A549 (cell line): Measurements from ENCODE around the gene IL3RA. TPM values are rescaled to one million over a fixed set of nuclear protein-coding genes. Genes with fewer than 3 reads are reported as not detected.

Source experiments
- ATAC-seq, 2 experiments: fragments of 200-7000 bp in 1 of 2; fragments of >200 bp in 1 of 2; cut with Nextera tagmentation in 1 of 2; cut with Tn5 transposase in 1 of 2; 3 replicates each; pipeline versions ENCODE4 v1.8.0 to v1.9.1; 2018 to 2020; ENCODE audit warnings: mild to moderate bottlenecking in 1 of 2, moderate library complexity in 1 of 2
- CTCF ChIA-PET: fragments of 300-600 bp; sonication (Branson Sonifier 250); formaldehyde crosslinking; extraction: SDS; loops from one replicate; lab custom pipeline; 2021; ENCODE audit warnings: antibody characterized with exemption, inconsistent platforms; lab: Yijun Ruan, JAX
- POLR2A ChIA-PET: fragments of 350-600 bp; formaldehyde crosslinking; extraction: SDS; loops from one replicate; lab custom pipeline; 2021; ENCODE audit warnings: antibody characterized with exemption, inconsistent platforms; lab: Yijun Ruan, JAX
- DNase-seq, 2 experiments: peaks; one replicate each; pipeline versions ENCODE4 v3.0.0 to v3.0.0-alpha.2; 2011 to 2016; ENCODE audit warnings: low read depth in 1 of 2, low spot score in 1 of 2
- FAIRE-seq: peaks from 2 replicates; lab custom pipeline; 2011; peaks lifted over from hg19 to GRCh38; lab: Jason Lieb, UNC
- H3K27ac ChIP-seq, 2 experiments: fragments of >200 bp; sonication (Bioruptor Twin); formaldehyde crosslinking; 3 replicates each; pipeline ENCODE4 v1.5.1; 2016 to 2017
- H3K4me1 ChIP-seq: fragments of >200 bp; sonication (Bioruptor Twin); formaldehyde crosslinking; 3 replicates; pipeline ENCODE4 v1.6.1; 2016
- H3K4me2 ChIP-seq: fragments of >200 bp; sonication (Bioruptor Twin); formaldehyde crosslinking; 3 replicates; pipeline ENCODE4 v1.6.1; 2016
- H3K4me3 ChIP-seq: fragments of >200 bp; sonication (Bioruptor Twin); formaldehyde crosslinking; 3 replicates; pipeline ENCODE4 v1.5.1; 2016
- H3K9me3 ChIP-seq: fragments of >200 bp; sonication (Bioruptor Twin); formaldehyde crosslinking; 3 replicates; pipeline ENCODE4 v1.6.1; 2016
- BHLHE40 ChIP-seq: IDR thresholded peaks from 2 replicates; pipeline ENCODE4 v1.6.1; 2012; ENCODE audit warnings: low read depth, low read length, inconsistent platforms
- CBX2 ChIP-seq: fragments of 200-600 bp; sonication (generic); IDR thresholded peaks from 2 replicates; pipeline ENCODE4 v1.6.1; 2016; ENCODE audit warnings: low read depth, mild to moderate bottlenecking, borderline replicate concordance
- CBX8 ChIP-seq: fragments of 200-600 bp; sonication (generic); IDR thresholded peaks from 2 replicates; pipeline ENCODE4 v1.6.1; 2016
- CEBPB ChIP-seq, 2 experiments: fragments of >200 bp in 1 of 2; sonication (Bioruptor Twin) in 1 of 2; formaldehyde crosslinking in 1 of 2; IDR thresholded peaks; 2 replicates each; pipeline ENCODE4 v1.6.1; 2012 to 2016
- CHD2 ChIP-seq: fragments of 150-350 bp; IDR thresholded peaks from 2 replicates; pipeline ENCODE4 v1.6.1; 2014; ENCODE audit warnings: low read length; ENCODE audit not compliant: partially characterized antibody
- EHMT2 ChIP-seq: fragments of 200-600 bp; sonication (generic); IDR thresholded peaks from 2 replicates; pipeline ENCODE4 v1.6.1; 2016; ENCODE audit warnings: antibody characterized with exemption, low read depth, mild to moderate bottlenecking, moderate library complexity
- EP300 ChIP-seq, 2 experiments: fragments of >200 bp; sonication (Bioruptor Twin); formaldehyde crosslinking; IDR thresholded peaks; 2 replicates in 1 of 2; 3 replicates in 1 of 2; pipeline ENCODE4 v1.6.1; 2016 to 2017
- ESRRA ChIP-seq: fragments of 150-350 bp; IDR thresholded peaks from 2 replicates; pipeline ENCODE4 v1.6.1; 2014; ENCODE audit warnings: mild to moderate bottlenecking, low read length, borderline replicate concordance
- FOSB ChIP-seq: fragments of 250-450 bp; sonication (Bioruptor Pico); IDR thresholded peaks from 2 replicates; pipeline ENCODE4 v1.5.0; 2020; ENCODE audit warnings: mild to moderate bottlenecking, moderate library complexity
- GATA3 ChIP-seq: IDR thresholded peaks from 2 replicates; pipeline ENCODE4 v1.6.1; 2012; ENCODE audit warnings: borderline replicate concordance
- HDAC2 ChIP-seq: fragments of 200-600 bp; sonication (generic); IDR thresholded peaks from 2 replicates; pipeline ENCODE4 v1.6.1; 2016
- HOXB13 ChIP-seq: fragments of 250-450 bp; sonication (Bioruptor Pico); IDR thresholded peaks from 2 replicates; pipeline ENCODE4 v1.5.0; 2020; ENCODE audit warnings: low read depth, mild to moderate bottlenecking, moderate library complexity
- JUN ChIP-seq, 2 experiments: fragments of >200 bp; sonication (Bioruptor Twin); formaldehyde crosslinking; IDR thresholded peaks; 2 replicates in 1 of 2; 3 replicates in 1 of 2; pipeline ENCODE4 v1.6.1; 2016 to 2017
- JUNB ChIP-seq: fragments of >200 bp; sonication (Bioruptor Twin); formaldehyde crosslinking; IDR thresholded peaks from 2 replicates; pipeline ENCODE4 v1.6.1; 2016
- KDM5A ChIP-seq: fragments of 200-600 bp; sonication (generic); IDR thresholded peaks from 2 replicates; pipeline ENCODE4 v1.6.1; 2016; ENCODE audit warnings: antibody characterized with exemption, mild to moderate bottlenecking
- NPAS2 ChIP-seq: fragments of 250-450 bp; sonication (Bioruptor Pico); IDR thresholded peaks from 2 replicates; pipeline ENCODE4 v1.8.0; 2022; ENCODE audit warnings: mild to moderate bottlenecking, moderate library complexity, borderline replicate concordance
- PHF8 ChIP-seq: fragments of 200-600 bp; sonication (generic); IDR thresholded peaks from 2 replicates; pipeline ENCODE4 v1.6.1; 2016; ENCODE audit warnings: low read depth, mild to moderate bottlenecking, antibody characterized with exemption, moderate library complexity, borderline replicate concordance
- RAD21 ChIP-seq, 2 experiments: fragments of >200 bp in 1 of 2; sonication (Bioruptor Twin) in 1 of 2; formaldehyde crosslinking in 1 of 2; IDR thresholded peaks in 1 of 2; conservative IDR thresholded peaks in 1 of 2; 2 replicates in 1 of 2; 3 replicates in 1 of 2; pipeline ENCODE4 v1.6.1; 2012 to 2018; ENCODE audit warnings: inconsistent platforms in 1 of 2
- RARB ChIP-seq: fragments of 250-450 bp; sonication (Bioruptor Pico); IDR thresholded peaks from 2 replicates; pipeline ENCODE4 v1.8.0; 2021; ENCODE audit warnings: mild to moderate bottlenecking, moderate library complexity
- RCOR1 ChIP-seq: fragments of 150-350 bp; IDR thresholded peaks from 2 replicates; pipeline ENCODE4 v1.6.1; 2014; ENCODE audit warnings: antibody characterized with exemption, low read length, low read depth
- SREBF2 ChIP-seq: fragments of 450-650 bp; IDR thresholded peaks from 2 replicates; pipeline ENCODE4 v1.6.1; 2014; ENCODE audit warnings: mild to moderate bottlenecking, moderate library complexity
- WGBS: methylation state at CpG from one replicate; pipeline ENCODE4 v1.1.6; 2017; ENCODE audit errors: missing lambda C conversion rate; 5-methylcytosine and 5-hydroxymethylcytosine counted together
- polyA plus RNA-seq, 4 experiments: library from polyadenylated mRNA; depleted of rRNA in 3 of 4; stranded (reverse); fragments of >200 nt; fragmentation: RNase III in 1 of 4; extraction: RNeasy Plus Mini Kit Qiagen cat#74134 plus additional on column Dnase treatment in 1 of 4; gene quantifications; 2 replicates in 3 of 4; 3 replicates in 1 of 4; pipeline ENCODE4 v1.2.3, GENCODE V29; 2011 to 2017
- TF ChIP-seq, protein P1 (sequence below): IDR thresholded peaks from 2 replicates; pipeline ENCODE4 v1.6.1; 2012
- TF ChIP-seq, protein P2 (sequence below): fragments of >200 bp; sonication (Bioruptor Twin); formaldehyde crosslinking; IDR thresholded peaks from 3 replicates; pipeline ENCODE4 v1.5.1; 2016
- TF ChIP-seq, protein P3 (sequence below): fragments of 250-450 bp; sonication (Bioruptor Pico); IDR thresholded peaks from 2 replicates; pipeline ENCODE4 v1.5.0; 2021; ENCODE audit warnings: mild to moderate bottlenecking, moderate library complexity, borderline replicate concordance
- TF ChIP-seq, protein P4 (sequence below): fragments of >200 bp; sonication (Bioruptor Twin); formaldehyde crosslinking; IDR thresholded peaks from 2 replicates; pipeline ENCODE4 v1.6.1; 2016
- TF ChIP-seq, protein P5 (sequence below): fragments of 200-600 bp; sonication (generic); IDR thresholded peaks from 2 replicates; pipeline ENCODE4 v1.6.1; 2016; ENCODE audit warnings: antibody characterized with exemption, mild to moderate bottlenecking, moderate library complexity
- TF ChIP-seq, protein P6 (sequence below): IDR thresholded peaks from 2 replicates; pipeline ENCODE4 v1.6.1; 2012
- TF ChIP-seq, protein P7 (sequence below): IDR thresholded peaks from 2 replicates; pipeline ENCODE4 v1.6.1; 2012; ENCODE audit warnings: low read depth, borderline replicate concordance
- TF ChIP-seq, protein P8 (sequence below): fragments of >200 bp; sonication (Bioruptor Twin); formaldehyde crosslinking; IDR thresholded peaks from 3 replicates; pipeline ENCODE4 v1.6.1; 2016

IL3RA gene
- polyA plus RNA-seq, 2 of the 4 experiments (the other 2 are of a cell fraction) = 0.31 TPM; not detected in 1

DNA sequence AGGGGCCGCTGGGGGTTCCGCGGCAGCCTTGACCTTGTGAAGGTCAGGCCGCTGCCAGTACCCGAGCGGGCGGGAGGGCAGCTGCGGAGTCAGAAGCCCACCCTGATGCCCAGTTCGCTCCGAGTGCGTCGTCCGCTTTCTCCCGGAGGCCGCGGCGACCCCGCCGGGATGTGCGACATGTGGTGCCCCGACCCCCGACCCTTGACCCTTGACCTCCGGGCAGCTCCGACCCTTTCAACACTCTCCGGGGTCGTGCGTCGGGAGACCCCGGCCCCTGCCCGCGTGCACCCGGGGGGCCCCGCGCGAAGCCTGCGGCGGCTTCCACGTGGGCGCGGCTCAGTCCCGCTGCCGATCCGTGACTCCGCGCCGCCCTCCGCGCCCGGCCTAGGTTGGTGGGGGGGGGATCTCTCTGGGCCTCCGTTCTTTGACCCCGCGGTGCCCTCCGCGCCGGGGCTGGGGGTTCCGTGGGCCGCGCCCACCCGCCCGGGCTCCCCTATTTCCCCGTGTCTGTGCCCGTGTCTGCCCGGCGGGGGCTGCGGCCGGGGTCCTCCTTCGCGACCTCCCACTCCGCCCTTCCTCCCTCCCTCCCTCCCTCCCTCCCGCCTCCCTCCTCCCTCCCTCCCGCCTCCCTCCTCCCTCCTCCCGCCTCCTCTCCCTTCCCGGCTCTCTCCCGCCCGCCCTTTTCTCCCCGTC, 55.9 kb downstream of the IL3RA start:
- FAIRE-seq (no peak), DNase-seq (peak; percentile 56 to 83), ATAC-seq (peak; percentile 68 to 75)
- Histone ChIP-seq H3K4me1 (peaks cover 42% of the 10 kb centered on the region), H3K4me2 (peak overlapping the region; percentile 91), H3K9me3 (no peaks in the 10 kb centered on the region), H3K27ac (peak overlapping the region; percentile 100), H3K4me3 (peak overlapping the region; percentile 96)
- CTCF ChIA-PET = no interaction called here
- 2% methylated on average over 11 of the region's 76 CpGs for WGBS
- POLR2A ChIA-PET = no interaction called here
- TF ChIP-seq CHD2 (no peak), JUNB (no peak), CEBPB (IDR thresholded peaks at IDR 0.05) (no peak; a peak in 1 of 4 replicates), FOSB (CRISPR knock-in tag) (no peak; the same call in 1 of the 2 replicates), BHLHE40 (no peak), RARB (CRISPR knock-in tag) (peak; percentile 73; the same call in 1 of the 2 replicates), HDAC2 (no peak), GATA3 (no peak), NPAS2 (peak; percentile 61; the same call in 1 of the 2 replicates), PHF8 (peak; percentile 65; the same call in 1 of the 2 replicates), CBX8 (no peak), RCOR1 (no peak), EP300 (IDR thresholded peaks at IDR 0.05) (no peak), RAD21 (conservative IDR thresholded peaks at IDR 0.05 in 1 of 2, IDR thresholded peaks at IDR 0.05 in 1 of 2) (no peak), EHMT2 (no peak), SREBF2 (no peak), CBX2 (no peak), KDM5A (no peak), HOXB13 (CRISPR knock-in tag) (peak; percentile 48; the same call in 1 of the 2 replicates), ESRRA (peak; percentile 100), JUN (IDR thresholded peaks at IDR 0.05) (peak in 1 of 2 experiments; percentile 56; a peak in 1 of 5 replicates)
- TF ChIP-seq, protein P1, sequence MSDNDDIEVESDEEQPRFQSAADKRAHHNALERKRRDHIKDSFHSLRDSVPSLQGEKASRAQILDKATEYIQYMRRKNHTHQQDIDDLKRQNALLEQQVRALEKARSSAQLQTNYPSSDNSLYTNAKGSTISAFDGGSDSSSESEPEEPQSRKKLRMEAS = peak; percentile 92
- TF ChIP-seq, protein P2, sequence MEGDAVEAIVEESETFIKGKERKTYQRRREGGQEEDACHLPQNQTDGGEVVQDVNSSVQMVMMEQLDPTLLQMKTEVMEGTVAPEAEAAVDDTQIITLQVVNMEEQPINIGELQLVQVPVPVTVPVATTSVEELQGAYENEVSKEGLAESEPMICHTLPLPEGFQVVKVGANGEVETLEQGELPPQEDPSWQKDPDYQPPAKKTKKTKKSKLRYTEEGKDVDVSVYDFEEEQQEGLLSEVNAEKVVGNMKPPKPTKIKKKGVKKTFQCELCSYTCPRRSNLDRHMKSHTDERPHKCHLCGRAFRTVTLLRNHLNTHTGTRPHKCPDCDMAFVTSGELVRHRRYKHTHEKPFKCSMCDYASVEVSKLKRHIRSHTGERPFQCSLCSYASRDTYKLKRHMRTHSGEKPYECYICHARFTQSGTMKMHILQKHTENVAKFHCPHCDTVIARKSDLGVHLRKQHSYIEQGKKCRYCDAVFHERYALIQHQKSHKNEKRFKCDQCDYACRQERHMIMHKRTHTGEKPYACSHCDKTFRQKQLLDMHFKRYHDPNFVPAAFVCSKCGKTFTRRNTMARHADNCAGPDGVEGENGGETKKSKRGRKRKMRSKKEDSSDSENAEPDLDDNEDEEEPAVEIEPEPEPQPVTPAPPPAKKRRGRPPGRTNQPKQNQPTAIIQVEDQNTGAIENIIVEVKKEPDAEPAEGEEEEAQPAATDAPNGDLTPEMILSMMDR = no peak
- TF ChIP-seq, protein P3, sequence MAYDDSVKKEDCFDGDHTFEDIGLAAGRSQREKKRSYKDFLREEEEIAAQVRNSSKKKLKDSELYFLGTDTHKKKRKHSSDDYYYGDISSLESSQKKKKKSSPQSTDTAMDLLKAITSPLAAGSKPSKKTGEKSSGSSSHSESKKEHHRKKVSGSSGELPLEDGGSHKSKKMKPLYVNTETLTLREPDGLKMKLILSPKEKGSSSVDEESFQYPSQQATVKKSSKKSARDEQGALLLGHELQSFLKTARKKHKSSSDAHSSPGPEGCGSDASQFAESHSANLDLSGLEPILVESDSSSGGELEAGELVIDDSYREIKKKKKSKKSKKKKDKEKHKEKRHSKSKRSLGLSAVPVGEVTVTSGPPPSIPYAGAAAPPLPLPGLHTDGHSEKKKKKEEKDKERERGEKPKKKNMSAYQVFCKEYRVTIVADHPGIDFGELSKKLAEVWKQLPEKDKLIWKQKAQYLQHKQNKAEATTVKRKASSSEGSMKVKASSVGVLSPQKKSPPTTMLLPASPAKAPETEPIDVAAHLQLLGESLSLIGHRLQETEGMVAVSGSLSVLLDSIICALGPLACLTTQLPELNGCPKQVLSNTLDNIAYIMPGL (CRISPR knock-in tag) = peak; percentile 79; the same call in 1 of the 2 replicates
- TF ChIP-seq, protein P4, sequence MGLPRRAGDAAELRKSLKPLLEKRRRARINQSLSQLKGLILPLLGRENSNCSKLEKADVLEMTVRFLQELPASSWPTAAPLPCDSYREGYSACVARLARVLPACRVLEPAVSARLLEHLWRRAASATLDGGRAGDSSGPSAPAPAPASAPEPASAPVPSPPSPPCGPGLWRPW = no peak
- TF ChIP-seq, protein P5, sequence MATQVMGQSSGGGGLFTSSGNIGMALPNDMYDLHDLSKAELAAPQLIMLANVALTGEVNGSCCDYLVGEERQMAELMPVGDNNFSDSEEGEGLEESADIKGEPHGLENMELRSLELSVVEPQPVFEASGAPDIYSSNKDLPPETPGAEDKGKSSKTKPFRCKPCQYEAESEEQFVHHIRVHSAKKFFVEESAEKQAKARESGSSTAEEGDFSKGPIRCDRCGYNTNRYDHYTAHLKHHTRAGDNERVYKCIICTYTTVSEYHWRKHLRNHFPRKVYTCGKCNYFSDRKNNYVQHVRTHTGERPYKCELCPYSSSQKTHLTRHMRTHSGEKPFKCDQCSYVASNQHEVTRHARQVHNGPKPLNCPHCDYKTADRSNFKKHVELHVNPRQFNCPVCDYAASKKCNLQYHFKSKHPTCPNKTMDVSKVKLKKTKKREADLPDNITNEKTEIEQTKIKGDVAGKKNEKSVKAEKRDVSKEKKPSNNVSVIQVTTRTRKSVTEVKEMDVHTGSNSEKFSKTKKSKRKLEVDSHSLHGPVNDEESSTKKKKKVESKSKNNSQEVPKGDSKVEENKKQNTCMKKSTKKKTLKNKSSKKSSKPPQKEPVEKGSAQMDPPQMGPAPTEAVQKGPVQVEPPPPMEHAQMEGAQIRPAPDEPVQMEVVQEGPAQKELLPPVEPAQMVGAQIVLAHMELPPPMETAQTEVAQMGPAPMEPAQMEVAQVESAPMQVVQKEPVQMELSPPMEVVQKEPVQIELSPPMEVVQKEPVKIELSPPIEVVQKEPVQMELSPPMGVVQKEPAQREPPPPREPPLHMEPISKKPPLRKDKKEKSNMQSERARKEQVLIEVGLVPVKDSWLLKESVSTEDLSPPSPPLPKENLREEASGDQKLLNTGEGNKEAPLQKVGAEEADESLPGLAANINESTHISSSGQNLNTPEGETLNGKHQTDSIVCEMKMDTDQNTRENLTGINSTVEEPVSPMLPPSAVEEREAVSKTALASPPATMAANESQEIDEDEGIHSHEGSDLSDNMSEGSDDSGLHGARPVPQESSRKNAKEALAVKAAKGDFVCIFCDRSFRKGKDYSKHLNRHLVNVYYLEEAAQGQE = no peak
- TF ChIP-seq, protein P6, sequence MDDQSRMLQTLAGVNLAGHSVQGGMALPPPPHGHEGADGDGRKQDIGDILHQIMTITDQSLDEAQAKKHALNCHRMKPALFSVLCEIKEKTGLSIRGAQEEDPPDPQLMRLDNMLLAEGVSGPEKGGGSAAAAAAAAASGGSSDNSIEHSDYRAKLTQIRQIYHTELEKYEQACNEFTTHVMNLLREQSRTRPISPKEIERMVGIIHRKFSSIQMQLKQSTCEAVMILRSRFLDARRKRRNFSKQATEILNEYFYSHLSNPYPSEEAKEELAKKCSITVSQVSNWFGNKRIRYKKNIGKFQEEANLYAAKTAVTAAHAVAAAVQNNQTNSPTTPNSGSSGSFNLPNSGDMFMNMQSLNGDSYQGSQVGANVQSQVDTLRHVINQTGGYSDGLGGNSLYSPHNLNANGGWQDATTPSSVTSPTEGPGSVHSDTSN = peak; percentile 56; the same call in 1 of the 2 replicates
- TF ChIP-seq, protein P7, sequence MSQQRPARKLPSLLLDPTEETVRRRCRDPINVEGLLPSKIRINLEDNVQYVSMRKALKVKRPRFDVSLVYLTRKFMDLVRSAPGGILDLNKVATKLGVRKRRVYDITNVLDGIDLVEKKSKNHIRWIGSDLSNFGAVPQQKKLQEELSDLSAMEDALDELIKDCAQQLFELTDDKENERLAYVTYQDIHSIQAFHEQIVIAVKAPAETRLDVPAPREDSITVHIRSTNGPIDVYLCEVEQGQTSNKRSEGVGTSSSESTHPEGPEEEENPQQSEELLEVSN = peak; percentile 76
- TF ChIP-seq, protein P8, sequence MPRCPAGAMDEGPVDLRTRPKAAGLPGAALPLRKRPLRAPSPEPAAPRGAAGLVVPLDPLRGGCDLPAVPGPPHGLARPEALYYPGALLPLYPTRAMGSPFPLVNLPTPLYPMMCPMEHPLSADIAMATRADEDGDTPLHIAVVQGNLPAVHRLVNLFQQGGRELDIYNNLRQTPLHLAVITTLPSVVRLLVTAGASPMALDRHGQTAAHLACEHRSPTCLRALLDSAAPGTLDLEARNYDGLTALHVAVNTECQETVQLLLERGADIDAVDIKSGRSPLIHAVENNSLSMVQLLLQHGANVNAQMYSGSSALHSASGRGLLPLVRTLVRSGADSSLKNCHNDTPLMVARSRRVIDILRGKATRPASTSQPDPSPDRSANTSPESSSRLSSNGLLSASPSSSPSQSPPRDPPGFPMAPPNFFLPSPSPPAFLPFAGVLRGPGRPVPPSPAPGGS = no peak; the same call in 1 of the 3 replicates
